H9 (cell line): ENCODE data around the gene NEK6. TPM values are rescaled to one million over a fixed set of nuclear protein-coding genes. Genes with fewer than 3 reads are reported as not detected.

Experiments
- DNase-seq: peaks from one replicate; pipeline ENCODE4 v3.0.0-alpha.2; 2017
- H2AFZ ChIP-seq: one replicate; pipeline ENCODE4 v1.6.1; 2013; ENCODE audit warnings: mild to moderate bottlenecking, low read length, control low read depth, moderate library complexity
- H2AK5ac ChIP-seq: 2 replicates; pipeline ENCODE4 v1.6.1; 2013; ENCODE audit warnings: low read length, control low read depth, mixed read lengths; ENCODE audit not compliant: insufficient read length
- H2BK120ac ChIP-seq: one replicate; pipeline ENCODE4 v1.6.1; 2013; ENCODE audit warnings: low read depth, mild to moderate bottlenecking, low read length, control low read depth, inconsistent platforms; ENCODE audit not compliant: poor library complexity, severe bottlenecking
- H2BK12ac ChIP-seq: 2 replicates; pipeline ENCODE4 v1.6.1; 2013; ENCODE audit warnings: low read length, control low read depth, mixed read lengths, low read depth; ENCODE audit not compliant: insufficient read length
- H2BK15ac ChIP-seq: 2 replicates; pipeline ENCODE4 v1.6.1; 2013; ENCODE audit warnings: low read depth, low read length, control low read depth
- H2BK20ac ChIP-seq: one replicate; pipeline ENCODE4 v1.6.1; 2013; ENCODE audit warnings: low read depth, mild to moderate bottlenecking, low read length, control low read depth, inconsistent platforms; ENCODE audit not compliant: poor library complexity, severe bottlenecking
- H2BK5ac ChIP-seq: 2 replicates; pipeline ENCODE4 v1.6.1; 2013; ENCODE audit warnings: low read length, control low read depth, mixed read lengths; ENCODE audit not compliant: insufficient read length
- H3K14ac ChIP-seq: 2 replicates; pipeline ENCODE4 v1.6.1; 2013; ENCODE audit warnings: low read length, control low read depth; ENCODE audit not compliant: insufficient read depth
- H3K18ac ChIP-seq: 2 replicates; pipeline ENCODE4 v1.6.1; 2013; ENCODE audit warnings: low read depth, mild to moderate bottlenecking, mixed read lengths, low read length, control low read depth; ENCODE audit not compliant: insufficient read length
- H3K23ac ChIP-seq: 2 replicates; pipeline ENCODE4 v1.6.1; 2013; ENCODE audit warnings: low read length, control low read depth, mixed read lengths, low read depth; ENCODE audit not compliant: insufficient read length
- H3K23me2 ChIP-seq: 2 replicates; pipeline ENCODE4 v1.6.1; 2013; ENCODE audit warnings: low read depth, mild to moderate bottlenecking, mixed read lengths, low read length, control low read depth; ENCODE audit not compliant: insufficient read length, poor library complexity, severe bottlenecking
- H3K27ac ChIP-seq: 2 replicates; pipeline ENCODE4 v1.5.1; 2013; ENCODE audit warnings: low read length, control low read depth, mixed read lengths, low read depth; ENCODE audit not compliant: insufficient read length
- H3K27me3 ChIP-seq: 2 replicates; pipeline ENCODE4 v1.6.1; 2013; ENCODE audit warnings: low read length, control low read depth, inconsistent platforms; ENCODE audit not compliant: insufficient read depth
- H3K4ac ChIP-seq: 2 replicates; pipeline ENCODE4 v1.6.1; 2013; ENCODE audit warnings: low read depth, mild to moderate bottlenecking, control low read depth, inconsistent platforms, low read length, moderate library complexity
- H3K4me1 ChIP-seq: 2 replicates; pipeline ENCODE4 v1.6.1; 2013; ENCODE audit warnings: low read length, control low read depth, inconsistent platforms; ENCODE audit not compliant: insufficient read depth
- H3K4me2 ChIP-seq: 2 replicates; pipeline ENCODE4 v1.6.1; 2013; ENCODE audit warnings: low read length, control low read depth, mixed read lengths; ENCODE audit not compliant: insufficient read length, insufficient read depth
- H3K56ac ChIP-seq: 2 replicates; pipeline ENCODE4 v1.6.1; 2013; ENCODE audit warnings: low read depth, mild to moderate bottlenecking, mixed read lengths, low read length, control low read depth; ENCODE audit not compliant: insufficient read length
- H3K79me1 ChIP-seq: 2 replicates; pipeline ENCODE4 v1.6.1; 2013; ENCODE audit warnings: low read depth, mild to moderate bottlenecking, moderate library complexity, low read length, control low read depth, inconsistent platforms; ENCODE audit not compliant: insufficient read depth, poor library complexity, severe bottlenecking
- H3K79me2 ChIP-seq: 2 replicates; pipeline ENCODE4 v1.6.1; 2013; ENCODE audit warnings: low read length, control low read depth, inconsistent platforms; ENCODE audit not compliant: insufficient read depth
- H3K9ac ChIP-seq: 2 replicates; pipeline ENCODE4 v1.6.1; 2013; ENCODE audit warnings: low read length, control low read depth, mixed read lengths; ENCODE audit not compliant: insufficient read length; ENCODE audit errors: extremely low read depth
- H3K9me3 ChIP-seq: one replicate; pipeline ENCODE4 v1.6.1; 2013; ENCODE audit warnings: low read depth, low read length, inconsistent platforms; ENCODE audit not compliant: control insufficient read depth
- H3T11ph ChIP-seq: one replicate; pipeline ENCODE4 v1.6.1; 2013; ENCODE audit warnings: mild to moderate bottlenecking, low read length, control low read depth, inconsistent platforms
- H4K20me1 ChIP-seq: one replicate; pipeline ENCODE4 v1.6.1; 2013; ENCODE audit not compliant: control insufficient read depth, insufficient read length, insufficient read depth
- H4K5ac ChIP-seq: 2 replicates; pipeline ENCODE4 v1.6.1; 2013; ENCODE audit warnings: low read depth, mild to moderate bottlenecking, mixed read lengths, low read length, control low read depth; ENCODE audit not compliant: insufficient read length
- H4K8ac ChIP-seq: replicated peaks from 2 replicates; pipeline ENCODE4 v1.6.1; 2013; ENCODE audit warnings: low read length, control low read depth, mixed read lengths, low read depth; ENCODE audit not compliant: insufficient read length
- H4K91ac ChIP-seq: 2 replicates; pipeline ENCODE4 v1.6.1; 2013; ENCODE audit warnings: low read depth, mild to moderate bottlenecking, moderate library complexity, mixed read lengths, low read length, control low read depth; ENCODE audit not compliant: insufficient read length
- H3K27ac Mint-ChIP-seq, 3 experiments: 2 replicates in 2 of 3; 3 replicates in 1 of 3; pipeline ENCODE4 v1.8.0; 2020 to 2021; ENCODE audit warnings: mixed read lengths in 3 of 3, mild to moderate bottlenecking in 1 of 3, moderate library complexity in 1 of 3
- H3K27me3 Mint-ChIP-seq: 2 replicates; pipeline ENCODE4 v1.8.0; 2021; ENCODE audit warnings: low read depth, mild to moderate bottlenecking, moderate library complexity, mixed read lengths
- H3K36me3 Mint-ChIP-seq, 3 experiments: 2 replicates in 2 of 3; 3 replicates in 1 of 3; pipeline ENCODE4 v1.8.0; 2020 to 2021; ENCODE audit warnings: low read depth in 3 of 3, mixed read lengths in 3 of 3; ENCODE audit not compliant: insufficient read depth in 1 of 3
- H3K4me1 Mint-ChIP-seq, 2 experiments: 2 replicates each; pipeline ENCODE4 v1.8.0; 2020; ENCODE audit warnings: mixed read lengths in 2 of 2
- H3K4me3 Mint-ChIP-seq, 2 experiments: 2 replicates in 1 of 2; 3 replicates in 1 of 2; pipeline ENCODE4 v1.8.0; 2020 to 2021; ENCODE audit warnings: mild to moderate bottlenecking in 2 of 2, mixed read lengths in 2 of 2, moderate library complexity in 1 of 2
- H3K9me3 Mint-ChIP-seq, 2 experiments: 2 replicates in 1 of 2; 3 replicates in 1 of 2; pipeline ENCODE4 v1.8.0; 2020; ENCODE audit warnings: mild to moderate bottlenecking in 2 of 2, mixed read lengths in 2 of 2, moderate library complexity in 1 of 2
- CTCF ChIP-seq: fragments of 200-600 bp; sonication (generic); conservative IDR thresholded peaks from 3 replicates; pipeline ENCODE4 v1.8.0; 2021; ENCODE audit warnings: antibody characterized with exemption, mild to moderate bottlenecking
- WGBS: extraction: QIAGEN DNeasy Blood & Tissue Kit; methylation state at CpG from one replicate; pipeline ENCODE4 v1.1.7; 2013; ENCODE audit warnings: missing lambda C conversion rate, low lambda C conversion rate, mixed read lengths; ENCODE audit not compliant: insufficient read length; ENCODE audit errors: extremely low coverage; 5-methylcytosine and 5-hydroxymethylcytosine counted together
- total RNA-seq: library from RNA; stranded (reverse); gene quantifications from 2 replicates; pipeline ENCODE4 v1.2.1, GENCODE V29; 2021

The NEK6 gene
- total RNA-seq, 1 experiment from 2014 or later = 14.3 TPM

- H3K9me3 ChIP-seq = no peaks in the 10 kb centered on the region
- no peak overlapping the region for H2AFZ ChIP-seq
- no peaks in the 10 kb centered on the region for H3K79me1 ChIP-seq
- H4K5ac ChIP-seq = no peak overlapping the region
- no peak overlapping the region for H3K4me2 ChIP-seq
- Mint-ChIP-seq H3K9me3 (peaks cover 4 to 6% of the 10 kb centered on the region in 2 experiments; a peak in 3 of 5 replicates), H3K27ac (peak overlapping the region in 1 of 3 experiments; percentile 64; a peak in 1 of 7 replicates), H3K4me1 (peaks cover 21 to 28% of the 10 kb centered on the region in 2 experiments), H3K27me3 (no peaks in the 10 kb centered on the region; the same call in 1 of the 2 replicates), H3K36me3 (peaks cover 13 to 18% (median 14%) of the 10 kb centered on the region in 3 experiments), H3K4me3 (no peak overlapping the region; a peak in 1 of 5 replicates)
- no peak overlapping the region for H4K91ac ChIP-seq
- no peak overlapping the region for H2AK5ac ChIP-seq
- no peak overlapping the region for H3K23ac ChIP-seq
- H4K20me1 ChIP-seq = no peaks in the 10 kb centered on the region
- no peak overlapping the region for H4K8ac ChIP-seq
- no peak overlapping the region for H2BK5ac ChIP-seq
- no peak overlapping the region for H3K56ac ChIP-seq
- no peak overlapping the region for H3K27ac ChIP-seq
- no peak overlapping the region for H2BK15ac ChIP-seq
- H3K14ac ChIP-seq = no peak overlapping the region
- no peaks in the 10 kb centered on the region; the same call in 1 of the 2 replicates for H3K4me1 ChIP-seq
- no peak overlapping the region for H3K4ac ChIP-seq
- H3K9ac ChIP-seq = no peak overlapping the region
- H2BK120ac ChIP-seq = no peak overlapping the region
- TF ChIP-seq CTCF = no peak
- no peak for DNase-seq
- no peak overlapping the region for H3K18ac ChIP-seq
- H3K23me2 ChIP-seq = no peaks in the 10 kb centered on the region
- no peaks in the 10 kb centered on the region for H3K27me3 ChIP-seq
- H2BK12ac ChIP-seq = no peak overlapping the region
- no peaks in the 10 kb centered on the region for H3K79me2 ChIP-seq
- no CpG with 5 or more reads among the region's 13 CpGs for WGBS
- no peak overlapping the region for H2BK20ac ChIP-seq
- H3T11ph ChIP-seq = no peak overlapping the region
These were observed 81.9 kb downstream of the NEK6 start for GRCh38 chr9:124339603-124340146.
